Thyroid gland (tissue), 4 donors: ENCODE data around the gene ARHGEF33. TPM values are rescaled to one million over a fixed set of nuclear protein-coding genes. Genes with fewer than 3 reads are reported as not detected.

ENCODE experiments used
- DNase-seq, 2 donors: peaks; one replicate each; pipeline ENCODE4 v3.0.0-alpha.2; 2019
- H3K27ac ChIP-seq, 3 donors: fragments of 200-600 bp; sonication (generic); 1 replicate in 2 of 3; 2 replicates in 1 of 3; pipeline ENCODE4 v1.5.1; 2016 to 2019; ENCODE audit warnings: mild to moderate bottlenecking in 1 of 3, moderate library complexity in 1 of 3
- H3K27me3 ChIP-seq: fragments of 200-600 bp; sonication (generic); one replicate; pipeline ENCODE4 v1.5.1; 2019
- H3K36me3 ChIP-seq, 2 donors: fragments of 200-600 bp; sonication (generic); one replicate each; pipeline ENCODE4 v1.5.1; 2016 to 2019
- H3K4me1 ChIP-seq, 2 donors: fragments of 200-600 bp; sonication (generic); one replicate each; pipeline ENCODE4 v1.5.1; 2017 to 2019
- H3K4me3 ChIP-seq, 3 donors: fragments of 200-600 bp; sonication (generic); replicated peaks in 1 of 3; 1 replicate in 2 of 3; 2 replicates in 1 of 3; pipeline ENCODE4 v1.5.1; 2016; ENCODE audit warnings: mild to moderate bottlenecking in 1 of 3
- H3K9me3 ChIP-seq: fragments of 200-600 bp; sonication (generic); one replicate; pipeline ENCODE4 v1.5.1; 2017
- POLR2A ChIP-seq, 2 donors: fragments of 450-650 bp; IDR thresholded peaks; one replicate each; pipeline ENCODE4 v1.6.1; 2017; ENCODE audit warnings: antibody characterized with exemption in 2 of 2, mild to moderate bottlenecking in 2 of 2, moderate library complexity in 1 of 2
- WGBS, 2 donors: methylation state at CpG; one replicate each; pipeline ENCODE4 v1.1.5; 2017; 5-methylcytosine and 5-hydroxymethylcytosine counted together
- intact Hi-C: fragments of 100-400 bp; cut with DNase I; formaldehyde crosslinking; loops from one replicate; pipeline ENCODE4 v1.15.1; 2023
- total RNA-seq, 4 donors: library from RNA; depleted of rRNA; stranded (reverse); fragments of >200 nt; gene quantifications; one replicate each; pipeline ENCODE4 v1.2.3, GENCODE V29; 2016
- TF ChIP-seq, protein P1 (sequence below), 6 experiments: fragments of 200-600 bp in 3 of 6; fragments of 450-650 bp in 3 of 6; sonication (generic) in 3 of 6; IDR thresholded peaks; one replicate each; pipeline ENCODE4 v1.5.1; 2016 to 2019; ENCODE audit warnings: antibody characterized with exemption in 6 of 6, mild to moderate bottlenecking in 2 of 6, inconsistent platforms in 1 of 6, moderate library complexity in 1 of 6

ARHGEF33 gene
- total RNA-seq, 4 donors from 2014 or later, result 1.3 to 4.6 (median 1.6) TPM

DNA sequence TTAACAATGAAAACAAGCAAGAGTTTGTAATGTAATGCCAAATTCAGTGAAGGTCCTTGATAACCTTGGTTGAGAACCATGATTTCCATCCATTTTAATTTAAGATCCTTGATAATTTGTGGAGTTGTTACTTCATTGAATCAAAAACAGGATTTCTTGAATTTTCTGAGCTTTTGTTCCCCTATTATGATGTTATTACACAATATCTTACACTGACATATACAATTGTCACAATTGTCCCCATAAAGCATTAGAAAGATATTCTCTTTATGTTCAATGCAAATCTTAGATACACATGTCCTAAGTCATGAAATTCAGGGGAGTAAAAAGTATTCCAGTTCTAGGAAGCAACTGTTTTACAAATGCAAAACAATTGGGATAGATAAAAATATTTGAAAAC, 83.6 kb downstream of the ARHGEF33 start:
- DNase-seq, result no peak
- H3K4me3 ChIP-seq, result no peak overlapping the region
- no peak overlapping the region for H3K27ac ChIP-seq
- TF ChIP-seq POLR2A (IDR thresholded peaks at IDR 0.05), result no peak
- TF ChIP-seq, protein P1, sequence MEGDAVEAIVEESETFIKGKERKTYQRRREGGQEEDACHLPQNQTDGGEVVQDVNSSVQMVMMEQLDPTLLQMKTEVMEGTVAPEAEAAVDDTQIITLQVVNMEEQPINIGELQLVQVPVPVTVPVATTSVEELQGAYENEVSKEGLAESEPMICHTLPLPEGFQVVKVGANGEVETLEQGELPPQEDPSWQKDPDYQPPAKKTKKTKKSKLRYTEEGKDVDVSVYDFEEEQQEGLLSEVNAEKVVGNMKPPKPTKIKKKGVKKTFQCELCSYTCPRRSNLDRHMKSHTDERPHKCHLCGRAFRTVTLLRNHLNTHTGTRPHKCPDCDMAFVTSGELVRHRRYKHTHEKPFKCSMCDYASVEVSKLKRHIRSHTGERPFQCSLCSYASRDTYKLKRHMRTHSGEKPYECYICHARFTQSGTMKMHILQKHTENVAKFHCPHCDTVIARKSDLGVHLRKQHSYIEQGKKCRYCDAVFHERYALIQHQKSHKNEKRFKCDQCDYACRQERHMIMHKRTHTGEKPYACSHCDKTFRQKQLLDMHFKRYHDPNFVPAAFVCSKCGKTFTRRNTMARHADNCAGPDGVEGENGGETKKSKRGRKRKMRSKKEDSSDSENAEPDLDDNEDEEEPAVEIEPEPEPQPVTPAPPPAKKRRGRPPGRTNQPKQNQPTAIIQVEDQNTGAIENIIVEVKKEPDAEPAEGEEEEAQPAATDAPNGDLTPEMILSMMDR (IDR thresholded peaks at IDR 0.05), result no peak
- peaks cover 0 to 5% of the 10 kb centered on the region in 2 donors for H3K4me1 ChIP-seq
- H3K36me3 ChIP-seq, result no peaks in the 10 kb centered on the region
- intact Hi-C loops, result no loop called here
- no peaks in the 10 kb centered on the region for H3K9me3 ChIP-seq
- no peaks in the 10 kb centered on the region for H3K27me3 ChIP-seq

DNA sequence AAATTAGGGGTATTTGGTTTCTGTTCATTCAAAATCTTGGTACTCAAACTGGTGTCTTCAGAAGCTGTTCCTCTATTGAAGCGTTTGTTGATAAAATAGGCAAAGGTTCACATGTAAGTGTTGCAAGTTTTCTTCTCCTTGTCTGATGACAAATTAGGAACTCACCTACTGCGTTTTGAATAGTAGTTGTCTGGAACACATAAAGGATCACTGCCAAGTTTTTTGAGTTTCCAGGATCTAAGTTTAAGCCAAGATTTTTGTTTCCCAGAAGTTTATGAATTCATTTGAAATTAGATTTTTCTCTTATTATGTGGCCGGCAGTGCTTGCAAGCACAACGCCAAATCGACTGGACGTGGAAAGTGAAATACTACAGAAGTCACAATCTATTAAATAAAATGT, 85.4 kb downstream of the ARHGEF33 start:
- Histone ChIP-seq H3K36me3 (no peaks in the 10 kb centered on the region), H3K27ac (no peak overlapping the region), H3K9me3 (no peaks in the 10 kb centered on the region), H3K4me1 (peaks cover 0 to 5% of the 10 kb centered on the region in 2 donors), H3K4me3 (no peak overlapping the region), H3K27me3 (no peaks in the 10 kb centered on the region)
- no peak for DNase-seq
- WGBS, 2 donors, result 80 to 84% methylated on average over 6 of the region's 6 CpGs
- TF ChIP-seq, protein P1 (IDR thresholded peaks at IDR 0.05), result no peak
- no peak for TF ChIP-seq POLR2A (IDR thresholded peaks at IDR 0.05)
- intact Hi-C loops, result no loop called here

DNA sequence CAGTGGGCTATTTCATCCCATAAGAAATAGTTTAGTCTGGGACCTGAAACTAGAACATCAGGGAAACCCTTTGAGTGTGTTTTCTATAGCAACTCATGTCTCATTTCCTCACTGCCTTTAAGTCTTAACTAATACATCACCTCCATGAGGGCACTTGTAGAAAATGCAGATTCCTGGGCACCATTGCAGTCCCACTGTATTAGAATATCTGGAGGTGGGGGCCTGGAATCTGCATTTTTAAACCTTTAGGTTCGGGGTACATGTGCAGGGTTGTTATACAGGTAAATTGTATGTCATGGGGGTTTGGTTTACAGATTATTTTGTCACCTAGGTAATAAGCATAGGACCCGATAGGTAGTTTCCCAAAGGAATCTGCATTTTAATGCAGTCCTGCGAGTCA, 87.4 kb downstream of the ARHGEF33 start:
- Histone ChIP-seq H3K4me1 (peaks cover 0 to 5% of the 10 kb centered on the region in 2 donors), H3K27me3 (no peaks in the 10 kb centered on the region), H3K4me3 (no peak overlapping the region), H3K36me3 (no peaks in the 10 kb centered on the region), H3K9me3 (no peaks in the 10 kb centered on the region), H3K27ac (no peak overlapping the region)
- TF ChIP-seq POLR2A (IDR thresholded peaks at IDR 0.05), result no peak
- TF ChIP-seq, protein P1 (IDR thresholded peaks at IDR 0.05), result no peak
- no peak for DNase-seq
- WGBS, 2 donors, result 96 to 98% methylated on average over 3 of the region's 3 CpGs
- intact Hi-C loops, result no loop called here

DNA sequence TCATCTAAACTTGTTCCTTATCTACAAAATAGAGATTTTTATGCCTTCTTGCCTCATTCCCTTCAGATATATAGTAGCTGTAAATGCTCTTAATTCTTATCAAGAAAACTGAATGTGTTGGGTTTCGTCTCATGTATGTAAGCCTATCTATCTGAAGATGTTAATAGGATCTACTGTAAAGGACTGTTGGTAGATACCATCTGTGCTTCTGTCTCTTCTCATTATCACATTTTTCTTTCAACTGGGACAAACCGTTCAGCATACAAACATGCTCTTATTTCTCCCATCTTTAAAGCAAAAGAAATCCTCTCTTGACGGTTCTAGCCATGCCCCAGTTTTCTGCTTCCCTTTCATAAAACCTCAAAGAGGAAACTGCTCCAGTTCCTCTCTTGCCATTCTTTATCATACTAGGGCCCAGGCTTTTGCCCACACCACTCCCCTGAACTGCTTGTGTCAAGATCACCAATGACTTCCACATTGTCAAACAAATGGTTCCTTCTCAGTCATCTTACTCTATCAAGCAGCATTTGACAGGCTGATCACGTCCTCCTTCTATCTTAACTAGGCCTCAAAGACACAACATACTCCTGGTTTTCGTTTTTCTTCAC, 88.7 kb downstream of the ARHGEF33 start:
- Histone ChIP-seq H3K9me3 (no peaks in the 10 kb centered on the region), H3K4me3 (no peak overlapping the region), H3K4me1 (peaks cover 0 to 5% of the 10 kb centered on the region in 2 donors), H3K27ac (no peak overlapping the region), H3K36me3 (no peaks in the 10 kb centered on the region), H3K27me3 (no peaks in the 10 kb centered on the region)
- 92 to 95% methylated on average over 5 of the region's 5 CpGs for WGBS, 2 donors
- intact Hi-C loops, result no loop called here
- no peak for DNase-seq
- TF ChIP-seq POLR2A (IDR thresholded peaks at IDR 0.05), result no peak
- TF ChIP-seq, protein P1 (IDR thresholded peaks at IDR 0.05), result no peak

DNA sequence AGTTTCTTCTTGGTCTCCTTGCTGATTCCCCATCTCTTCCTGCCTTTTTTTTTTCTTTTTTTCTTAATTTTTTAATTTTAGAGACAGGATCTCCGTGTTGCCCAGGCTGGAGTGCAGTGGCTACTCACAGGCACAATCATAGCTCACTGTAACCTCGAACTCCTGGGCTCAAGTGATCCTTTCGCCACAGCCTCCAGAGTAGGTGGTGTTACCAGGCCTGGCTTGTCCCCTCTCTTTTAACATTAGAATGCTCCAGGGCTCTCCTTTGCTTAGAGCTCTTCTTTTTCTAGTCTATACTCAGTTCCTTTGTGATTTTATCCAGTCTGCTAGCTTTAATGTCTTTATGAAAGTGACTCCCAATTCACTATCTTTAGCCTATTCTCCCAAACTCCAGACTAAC, 89.2 kb downstream of the ARHGEF33 start:
- intact Hi-C loops, result no loop called here
- 92 to 96% methylated on average over 3 of the region's 3 CpGs for WGBS, 2 donors
- no peak overlapping the region for H3K27ac ChIP-seq
- H3K36me3 ChIP-seq, result no peaks in the 10 kb centered on the region
- peaks cover 0 to 5% of the 10 kb centered on the region in 2 donors for H3K4me1 ChIP-seq
- no peak for DNase-seq
- TF ChIP-seq POLR2A (IDR thresholded peaks at IDR 0.05), result no peak
- TF ChIP-seq, protein P1 (IDR thresholded peaks at IDR 0.05), result no peak
- H3K27me3 ChIP-seq, result no peaks in the 10 kb centered on the region
- H3K9me3 ChIP-seq, result no peaks in the 10 kb centered on the region
- H3K4me3 ChIP-seq, result no peak overlapping the region
